GM18498 (cell line): ENCODE data around the gene HEATR9.

ENCODE experiments used
- ATAC-seq: cut with Tn5 transposase; IDR thresholded peaks from one replicate; pipeline ENCODE4 v1.9.1; 2021; ENCODE audit warnings: mild to moderate bottlenecking, moderate library complexity; ENCODE audit not compliant: unreplicated experiment

The HEATR9 gene

GRCh38 chr17:35866341-35866950 lies 2.2 kb downstream of the HEATR9 start:
- no peak for ATAC-seq

GRCh38 chr17:35865412-35866340 lies 3.0 kb downstream of the HEATR9 start:
- no peak for ATAC-seq

- ATAC-seq = no peak
These were observed 3.8 kb downstream of the HEATR9 start for GRCh38 chr17:35864853-35865252.

GRCh38 chr17:35856603-35857002 lies 12.1 kb downstream of the HEATR9 start:
- no peak for ATAC-seq

GRCh38 chr17:35855965-35856364 lies 12.7 kb downstream of the HEATR9 start:
- ATAC-seq = no peak

GRCh38 chr17:35849469-35850348 lies 19.0 kb downstream of the HEATR9 start:
- no peak for ATAC-seq

- no peak for ATAC-seq
These were observed 20.9 kb downstream of the HEATR9 start for GRCh38 chr17:35847633-35848373.

GRCh38 chr17:35847006-35847405 lies 21.7 kb downstream of the HEATR9 start:
- no peak for ATAC-seq

- ATAC-seq = no peak
These were observed 22.5 kb downstream of the HEATR9 start for GRCh38 chr17:35846055-35846809.

GRCh38 chr17:35844547-35844946 lies 24.1 kb downstream of the HEATR9 start:
- no peak for ATAC-seq

GRCh38 chr17:35843698-35844097 lies 25.0 kb downstream of the HEATR9 start:
- ATAC-seq = no peak

GRCh38 chr17:35842239-35842638 lies 26.5 kb downstream of the HEATR9 start:
- no peak for ATAC-seq

- no peak for ATAC-seq
These were observed 27.2 kb downstream of the HEATR9 start for GRCh38 chr17:35841505-35841904.

- ATAC-seq = no peak
These were observed 27.6 kb downstream of the HEATR9 start for GRCh38 chr17:35841101-35841500.

GRCh38 chr17:35825206-35825605 lies 43.5 kb downstream of the HEATR9 start:
- ATAC-seq = no peak

GRCh38 chr17:35821308-35821707 lies 47.4 kb downstream of the HEATR9 start:
- ATAC-seq = no peak

- ATAC-seq = no peak
These were observed 49.2 kb downstream of the HEATR9 start for GRCh38 chr17:35819455-35819854.

- ATAC-seq = no peak
These were observed 51.5 kb downstream of the HEATR9 start for GRCh38 chr17:35817196-35817595.

GRCh38 chr17:35816723-35817122 lies 52.0 kb downstream of the HEATR9 start:
- no peak for ATAC-seq

GRCh38 chr17:35812456-35812855 lies 56.2 kb downstream of the HEATR9 start:
- no peak for ATAC-seq
